HepG2 (cell line): Measurements from ENCODE around the gene SPACA4. TPM values are rescaled to one million over a fixed set of nuclear protein-coding genes. Genes with fewer than 3 reads are reported as not detected.

Source experiments
- CBFB ChIP-seq: sonication (generic); formaldehyde crosslinking; IDR thresholded peaks from 2 replicates; pipeline ENCODE4 v1.4.0; 2020; ENCODE audit warnings: missing genetic modification reagents
- CENPT ChIP-seq: sonication (generic); formaldehyde crosslinking; IDR thresholded peaks from 2 replicates; pipeline ENCODE4 v1.8.0; 2022; ENCODE audit warnings: low read depth, mild to moderate bottlenecking, moderate library complexity, missing genetic modification reagents
- DPF2 ChIP-seq: sonication (generic); formaldehyde crosslinking; IDR thresholded peaks from 2 replicates; pipeline ENCODE4 v1.4.0; 2020; ENCODE audit warnings: mild to moderate bottlenecking, low read depth, missing genetic modification reagents, borderline replicate concordance
- ESRRA ChIP-seq: sonication (generic); formaldehyde crosslinking; IDR thresholded peaks from 2 replicates; pipeline ENCODE4 v1.5.1; 2020; ENCODE audit warnings: mild to moderate bottlenecking, low read depth, missing genetic modification reagents
- GATAD1 ChIP-seq: IDR thresholded peaks from 2 replicates; pipeline ENCODE4 v1.6.1; 2016; ENCODE audit warnings: missing genetic modification reagents, missing compliant biosample characterization
- MAFF ChIP-seq: IDR thresholded peaks from 2 replicates; pipeline ENCODE4 v1.6.1; 2011; ENCODE audit warnings: low read depth, low read length, improper control_type of control experiment
- MAZ ChIP-seq, 2 experiments: sonication (generic) in 1 of 2; formaldehyde crosslinking in 1 of 2; IDR thresholded peaks; 2 replicates each; pipeline versions ENCODE4 v1.5.0 to v1.6.1; 2012 to 2020; ENCODE audit warnings: low read depth in 2 of 2, mild to moderate bottlenecking in 2 of 2, borderline replicate concordance in 1 of 2, improper control_type of control experiment in 1 of 2, low read length in 1 of 2, missing genetic modification reagents in 1 of 2, moderate library complexity in 1 of 2
- MYNN ChIP-seq: sonication (generic); formaldehyde crosslinking; IDR thresholded peaks from 2 replicates; pipeline ENCODE4 v1.4.0; 2020; ENCODE audit warnings: mild to moderate bottlenecking, low read depth, missing genetic modification reagents
- NFE2L1 ChIP-seq: sonication (generic); formaldehyde crosslinking; IDR thresholded peaks from 2 replicates; pipeline ENCODE4 v1.4.0; 2020; ENCODE audit warnings: missing genetic modification reagents, mild to moderate bottlenecking, borderline replicate concordance
- POGZ ChIP-seq: sonication (generic); formaldehyde crosslinking; IDR thresholded peaks from 2 replicates; pipeline ENCODE4 v1.4.0; 2020; ENCODE audit warnings: mild to moderate bottlenecking, missing genetic modification reagents
- SETDB1 ChIP-seq: sonication (generic); formaldehyde crosslinking; IDR thresholded peaks from 2 replicates; pipeline ENCODE4 v1.5.1; 2020; ENCODE audit warnings: missing genetic modification reagents, mild to moderate bottlenecking, borderline replicate concordance
- SIN3B ChIP-seq: fragments of 150-350 bp; IDR thresholded peaks from 2 replicates; pipeline ENCODE4 v1.6.1; 2014; ENCODE audit warnings: low read length
- SMARCE1 ChIP-seq: fragments of 450-650 bp; IDR thresholded peaks from 2 replicates; pipeline ENCODE4 v1.6.1; 2017; ENCODE audit warnings: borderline replicate concordance
- TAF15 ChIP-seq: fragments of 200-400 bp; formaldehyde crosslinking; IDR thresholded peaks from one replicate; pipeline ENCODE4 v1.6.1; 2018; ENCODE audit warnings: mild to moderate bottlenecking, low read depth, low read length; ENCODE audit not compliant: poor library complexity, severe bottlenecking
- TGIF2 ChIP-seq: IDR thresholded peaks from 2 replicates; pipeline ENCODE4 v1.6.1; 2016; ENCODE audit warnings: control low read depth, missing compliant biosample characterization
- THAP11 ChIP-seq: IDR thresholded peaks from 2 replicates; pipeline ENCODE4 v1.6.1; 2016; ENCODE audit warnings: missing biosample characterization, missing genetic modification reagents
- ZNF207 ChIP-seq: fragments of 450-650 bp; IDR thresholded peaks from 2 replicates; pipeline ENCODE4 v1.6.1; 2016; ENCODE audit warnings: antibody characterized with exemption, borderline replicate concordance
- ZNF562 ChIP-seq: sonication (generic); formaldehyde crosslinking; IDR thresholded peaks from 2 replicates; pipeline ENCODE4 v1.8.0; 2022; ENCODE audit warnings: missing genetic modification reagents, borderline replicate concordance
- ZNF660 ChIP-seq: sonication (generic); formaldehyde crosslinking; IDR thresholded peaks from 2 replicates; pipeline ENCODE4 v1.5.1; 2020; ENCODE audit warnings: mild to moderate bottlenecking, low read depth, missing genetic modification reagents, borderline replicate concordance
- ZSCAN5A ChIP-seq: sonication (generic); formaldehyde crosslinking; IDR thresholded peaks from 2 replicates; pipeline ENCODE4 v1.8.0; 2022; ENCODE audit warnings: mild to moderate bottlenecking, missing genetic modification reagents, borderline replicate concordance
- polyA plus RNA-seq, 8 experiments: library from polyadenylated mRNA; depleted of rRNA in 3 of 8; stranded (reverse) in 7 of 8; unstranded in 1 of 8; fragments of >200 nt; fragmentation: Illumina TruSeq in 4 of 8; extraction: Trizol in 4 of 8; gene quantifications; 2 replicates each; pipeline versions ENCODE4 v1.2.1 to v1.2.3, GENCODE V29; 2011 to 2016; ENCODE audit warnings: low read depth in 4 of 8, missing spikeins in 1 of 8, mixed read lengths in 1 of 8; ENCODE audit not compliant: insufficient read depth in 1 of 8
- total RNA-seq, 5 experiments: library from RNA; depleted of rRNA; stranded (reverse); fragments of >200 nt; fragmentation: Illumina TruSeq; extraction: Trizol; gene quantifications; 2 replicates each; pipeline ENCODE4 v1.2.3, GENCODE V29; 2016; ENCODE audit warnings: low read depth in 1 of 5
- TF ChIP-seq, protein P1 (sequence below): sonication (generic); formaldehyde crosslinking; IDR thresholded peaks from 2 replicates; pipeline ENCODE4 v1.4.0; 2020; ENCODE audit warnings: missing genetic modification reagents, borderline replicate concordance
- TF ChIP-seq, protein P2 (sequence below): sonication (generic); formaldehyde crosslinking; IDR thresholded peaks from 2 replicates; pipeline ENCODE4 v1.5.0; 2020; ENCODE audit warnings: missing genetic modification reagents
- TF ChIP-seq, protein P3 (sequence below): sonication (generic); formaldehyde crosslinking; IDR thresholded peaks from 2 replicates; pipeline ENCODE4 v1.4.0; 2020; ENCODE audit warnings: mild to moderate bottlenecking, missing genetic modification reagents
- TF ChIP-seq, protein P4 (sequence below): sonication (generic); formaldehyde crosslinking; IDR thresholded peaks from 2 replicates; pipeline ENCODE4 v1.8.0; 2022; ENCODE audit warnings: mild to moderate bottlenecking, missing genetic modification reagents; ENCODE audit not compliant: insufficient replicate concordance

The SPACA4 gene
- total and polyA plus RNA-seq, 2 of the 13 experiments (the other 11 are each of a cell fraction or from before 2014, with no cell fraction given), result not detected

DNA sequence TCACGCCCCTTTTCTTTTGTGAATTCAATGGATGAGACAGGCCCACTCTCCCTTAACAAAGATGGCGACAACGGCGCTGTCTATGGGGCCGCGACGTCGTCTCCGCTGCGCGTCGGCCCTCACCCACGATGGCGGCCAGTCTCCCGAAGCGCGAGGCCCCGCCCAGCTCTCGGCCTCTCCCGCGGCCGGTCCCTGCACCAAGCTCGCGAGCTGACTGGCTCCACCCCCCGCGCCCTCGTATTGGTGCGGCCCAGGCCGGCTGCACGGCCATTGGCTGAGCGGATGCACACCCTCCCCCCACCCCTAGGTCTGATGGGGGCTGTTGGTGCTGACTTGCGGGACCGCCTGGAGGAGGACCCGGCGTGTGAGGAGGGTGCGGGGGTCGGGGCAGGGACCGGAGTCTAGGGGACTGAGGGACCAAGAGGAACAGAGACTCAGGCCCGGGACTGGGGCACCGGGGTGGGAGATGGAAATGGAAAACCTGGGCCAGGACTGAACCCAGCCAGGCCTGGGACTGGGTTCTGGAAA lies 17.6 kb downstream of the SPACA4 start (continued):
- TF ChIP-seq NFE2L1 (no peak), ZSCAN5A (CRISPR knock-in tag) (no peak), MAFF (no peak), SMARCE1 (no peak), ZNF562 (CRISPR knock-in tag) (no peak), TAF15 (no peak), THAP11 (CRISPR knock-in tag) (peak; percentile 87), SETDB1 (no peak), GATAD1 (CRISPR knock-in tag) (no peak; the same call in 1 of the 2 replicates), MYNN (CRISPR knock-in tag) (no peak), ESRRA (CRISPR knock-in tag) (no peak), SIN3B (no peak), DPF2 (CRISPR knock-in tag) (no peak), TGIF2 (CRISPR knock-in tag) (0 out of 2 replicates have a peak, but pooled peaks have one; percentile 34), POGZ (no peak), MAZ (IDR thresholded peaks at IDR 0.05; ENCODE audit: borderline replicate concordance, low read depth, low read length) (peak; percentile 35; the same call in 1 of the 2 replicates), MAZ (CRISPR knock-in tag; IDR thresholded peaks at IDR 0.05; ENCODE audit: low read depth) (no peak), ZNF207 (no peak), CENPT (CRISPR knock-in tag) (no peak), CBFB (CRISPR knock-in tag) (no peak), ZNF660 (CRISPR knock-in tag) (no peak)
- TF ChIP-seq, protein P1, sequence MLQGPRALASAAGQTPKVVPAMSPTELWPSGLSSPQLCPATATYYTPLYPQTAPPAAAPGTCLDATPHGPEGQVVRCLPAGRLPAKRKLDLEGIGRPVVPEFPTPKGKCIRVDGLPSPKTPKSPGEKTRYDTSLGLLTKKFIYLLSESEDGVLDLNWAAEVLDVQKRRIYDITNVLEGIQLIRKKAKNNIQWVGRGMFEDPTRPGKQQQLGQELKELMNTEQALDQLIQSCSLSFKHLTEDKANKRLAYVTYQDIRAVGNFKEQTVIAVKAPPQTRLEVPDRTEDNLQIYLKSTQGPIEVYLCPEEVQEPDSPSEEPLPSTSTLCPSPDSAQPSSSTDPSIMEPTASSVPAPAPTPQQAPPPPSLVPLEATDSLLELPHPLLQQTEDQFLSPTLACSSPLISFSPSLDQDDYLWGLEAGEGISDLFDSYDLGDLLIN (CRISPR knock-in tag), result no peak
- TF ChIP-seq, protein P2, sequence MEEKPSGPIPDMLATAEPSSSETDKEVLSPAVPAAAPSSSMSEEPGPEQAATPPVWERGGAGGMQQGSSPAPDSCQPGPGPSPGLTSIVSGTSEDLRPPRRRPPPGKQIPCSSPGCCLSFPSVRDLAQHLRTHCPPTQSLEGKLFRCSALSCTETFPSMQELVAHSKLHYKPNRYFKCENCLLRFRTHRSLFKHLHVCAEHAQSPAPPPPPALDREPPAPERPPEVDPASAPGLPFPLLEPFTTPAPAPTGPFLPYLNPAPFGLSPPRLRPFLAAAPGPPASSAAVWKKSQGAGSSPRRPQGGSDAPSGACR (CRISPR knock-in tag), result no peak
- TF ChIP-seq, protein P3, sequence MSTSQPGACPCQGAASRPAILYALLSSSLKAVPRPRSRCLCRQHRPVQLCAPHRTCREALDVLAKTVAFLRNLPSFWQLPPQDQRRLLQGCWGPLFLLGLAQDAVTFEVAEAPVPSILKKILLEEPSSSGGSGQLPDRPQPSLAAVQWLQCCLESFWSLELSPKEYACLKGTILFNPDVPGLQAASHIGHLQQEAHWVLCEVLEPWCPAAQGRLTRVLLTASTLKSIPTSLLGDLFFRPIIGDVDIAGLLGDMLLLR (CRISPR knock-in tag), result no peak
- TF ChIP-seq, protein P4, sequence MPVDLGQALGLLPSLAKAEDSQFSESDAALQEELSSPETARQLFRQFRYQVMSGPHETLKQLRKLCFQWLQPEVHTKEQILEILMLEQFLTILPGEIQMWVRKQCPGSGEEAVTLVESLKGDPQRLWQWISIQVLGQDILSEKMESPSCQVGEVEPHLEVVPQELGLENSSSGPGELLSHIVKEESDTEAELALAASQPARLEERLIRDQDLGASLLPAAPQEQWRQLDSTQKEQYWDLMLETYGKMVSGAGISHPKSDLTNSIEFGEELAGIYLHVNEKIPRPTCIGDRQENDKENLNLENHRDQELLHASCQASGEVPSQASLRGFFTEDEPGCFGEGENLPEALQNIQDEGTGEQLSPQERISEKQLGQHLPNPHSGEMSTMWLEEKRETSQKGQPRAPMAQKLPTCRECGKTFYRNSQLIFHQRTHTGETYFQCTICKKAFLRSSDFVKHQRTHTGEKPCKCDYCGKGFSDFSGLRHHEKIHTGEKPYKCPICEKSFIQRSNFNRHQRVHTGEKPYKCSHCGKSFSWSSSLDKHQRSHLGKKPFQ, result no peak
